HG03558 (cell line): ENCODE results near the gene STK17B.
"Not testable (repeated sequence)": the region's sequence is repeated elsewhere in the genome, so short reads cannot be mapped to it uniquely, and the experiment has no call there.

Experiments
- ATAC-seq: cut with Tn5 transposase; IDR thresholded peaks from one replicate; pipeline ENCODE4 v1.9.1; 2021; ENCODE audit warnings: moderate number of reproducible peaks; ENCODE audit not compliant: unreplicated experiment; ENCODE audit errors: extremely low read depth

STK17B gene

GRCh38 chr2:196125596-196125995 is 45.8 kb downstream of the STK17B start:
- no peak for ATAC-seq

DNA sequence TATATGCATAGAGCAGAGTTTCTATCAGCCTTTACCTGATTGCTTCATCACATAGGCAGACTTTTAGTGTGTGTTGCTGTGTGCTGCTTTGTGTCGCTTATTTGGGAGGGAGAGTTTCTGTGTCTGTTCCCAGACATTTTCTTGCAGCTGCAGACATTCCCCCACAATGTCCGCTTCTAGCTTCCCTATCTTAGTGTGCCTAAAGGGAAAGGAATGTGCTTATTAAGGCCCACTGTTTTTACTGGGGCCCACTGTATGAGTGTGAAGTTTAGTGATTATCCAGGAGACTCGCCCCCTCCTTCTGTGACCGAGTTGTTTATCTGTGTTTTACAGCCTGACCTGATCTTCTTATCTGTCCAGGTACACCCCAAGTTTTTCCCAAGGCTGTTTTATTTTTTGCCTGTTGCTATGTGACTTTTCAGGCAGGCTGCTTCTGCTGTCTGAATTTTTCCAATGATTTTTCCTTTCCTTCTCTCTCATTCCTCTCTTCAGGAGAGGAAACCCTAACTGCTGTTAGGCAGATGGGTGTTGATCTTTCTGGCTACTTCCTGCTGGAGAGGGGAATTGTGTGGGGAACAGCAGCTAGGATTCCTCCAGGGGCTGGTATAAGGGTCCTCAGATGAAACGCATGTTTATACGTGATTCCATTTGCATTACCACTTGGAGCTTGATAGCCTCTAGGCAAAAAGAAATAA is 47.6 kb downstream of the STK17B start:
- no peak for ATAC-seq

GRCh38 chr2:196119926-196120325 is 51.5 kb downstream of the STK17B start:
- ATAC-seq, result no peak

DNA sequence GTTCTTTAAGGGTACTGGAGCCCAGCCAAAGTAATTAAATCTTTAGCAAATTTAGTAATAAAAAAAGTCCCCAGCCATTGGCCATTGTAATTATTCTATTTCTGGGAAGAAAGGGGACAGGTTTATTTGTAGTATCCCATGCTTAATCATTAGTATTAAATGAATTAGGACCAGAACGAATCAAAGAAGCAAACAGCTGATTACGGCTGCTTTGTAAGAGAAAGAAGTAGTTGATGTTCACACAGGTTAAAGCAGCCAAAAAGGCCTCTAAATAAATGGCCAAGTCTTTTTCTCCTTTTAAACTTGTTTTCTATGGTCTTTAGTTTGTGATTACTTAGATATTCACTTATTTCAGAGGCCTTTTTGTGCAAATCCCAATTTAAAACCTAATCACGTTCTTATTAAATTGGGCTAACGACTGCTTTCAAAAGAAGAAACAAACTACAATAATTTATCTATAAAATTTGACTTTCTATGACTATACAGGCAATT is 54.1 kb downstream of the STK17B start:
- no peak for ATAC-seq

GRCh38 chr2:196113061-196113974 is 58.1 kb downstream of the STK17B start:
- ATAC-seq, result no peak

DNA sequence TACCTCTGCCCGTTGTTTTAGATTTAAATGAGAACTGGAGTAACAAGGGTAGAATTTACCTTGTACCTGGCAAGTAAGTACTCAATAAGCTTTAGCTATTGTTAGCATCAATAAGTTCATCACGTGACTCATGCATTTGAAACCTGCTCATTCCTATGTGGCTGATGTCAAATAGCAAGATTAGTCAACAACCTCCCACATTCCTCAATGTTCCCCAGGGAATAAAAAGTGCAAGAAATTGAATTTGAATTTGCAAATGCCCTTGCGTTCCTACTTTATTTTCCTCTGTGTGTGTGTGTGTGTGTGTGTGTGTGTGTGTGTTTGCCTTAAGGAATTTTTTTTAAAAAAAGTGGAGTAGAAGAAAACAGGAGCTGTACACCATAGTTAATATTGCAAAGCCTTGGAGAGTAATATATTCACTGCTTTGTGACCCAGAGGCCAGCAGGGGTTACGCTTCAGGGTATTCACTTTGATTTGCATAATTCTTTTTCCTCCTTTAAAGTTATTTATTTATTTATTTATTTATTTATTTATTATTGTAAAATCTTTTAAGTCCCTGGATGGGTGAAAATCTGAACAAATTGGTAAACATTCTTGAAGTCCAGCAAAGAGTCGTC is 58.9 kb downstream of the STK17B start:
- no peak for ATAC-seq

GRCh38 chr2:196108604-196109003 is 62.8 kb downstream of the STK17B start:
- no peak for ATAC-seq

DNA sequence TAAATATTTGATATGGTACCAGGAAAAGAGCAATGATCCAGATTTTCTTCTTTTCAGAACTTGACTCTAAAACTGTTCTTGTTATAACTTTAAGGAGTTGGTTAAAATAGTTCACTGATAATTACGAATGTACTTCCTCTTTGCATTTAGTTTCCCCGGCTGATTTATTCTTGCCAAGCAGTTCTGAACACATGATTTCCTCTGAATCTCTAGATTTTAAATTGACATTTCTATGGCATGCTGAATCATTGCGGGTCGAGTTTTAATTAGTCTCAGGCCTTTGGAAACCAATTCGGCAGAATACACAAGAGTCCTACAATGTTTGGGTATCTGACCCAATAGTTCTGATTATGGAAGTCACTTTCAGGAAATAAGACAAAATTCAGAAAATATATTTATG is 65.4 kb downstream of the STK17B start:
- ATAC-seq, result no peak

GRCh38 chr2:196104066-196104465 is 67.3 kb downstream of the STK17B start:
- no peak for ATAC-seq

- no peak for ATAC-seq
Measured at GRCh38 chr2:196103626-196104025, 67.8 kb downstream of the STK17B start.

DNA sequence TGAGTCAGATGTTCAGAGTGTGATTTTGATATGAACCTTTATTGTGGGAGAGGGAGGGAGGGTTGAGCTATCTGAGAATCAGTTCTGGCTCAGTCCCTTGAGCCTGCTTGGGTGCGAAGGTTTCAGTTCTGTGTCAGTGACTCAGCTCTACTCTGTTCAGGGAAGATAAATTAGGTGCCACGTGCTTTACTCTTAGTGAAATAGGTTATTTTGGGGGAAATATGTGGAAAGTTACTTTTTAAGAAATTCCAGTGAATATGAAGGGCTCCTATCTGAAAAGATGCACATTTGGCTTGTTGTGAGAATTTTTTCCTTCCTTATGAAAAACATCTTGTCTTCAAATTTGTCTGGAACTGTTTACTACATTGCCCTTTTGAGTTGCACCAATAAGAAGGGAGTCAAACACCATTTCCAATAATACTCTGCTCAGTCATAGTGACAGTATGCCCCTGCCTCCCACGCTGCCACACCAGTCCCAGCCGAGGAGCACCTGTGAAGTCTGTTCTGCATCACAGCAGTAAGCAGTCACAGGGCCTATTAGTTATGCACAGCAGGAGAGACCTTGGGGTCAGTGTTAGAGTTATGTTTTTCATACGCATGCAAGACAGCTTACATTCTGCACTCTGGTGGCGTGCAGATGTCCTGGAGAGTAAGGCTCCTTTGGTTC is 69.9 kb downstream of the STK17B start:
- peak; percentile 93 for ATAC-seq

GRCh38 chr2:196099916-196100315 is 71.5 kb downstream of the STK17B start:
- no peak for ATAC-seq

- ATAC-seq, result no peak
Measured at GRCh38 chr2:196097864-196098660, 73.3 kb downstream of the STK17B start.

DNA sequence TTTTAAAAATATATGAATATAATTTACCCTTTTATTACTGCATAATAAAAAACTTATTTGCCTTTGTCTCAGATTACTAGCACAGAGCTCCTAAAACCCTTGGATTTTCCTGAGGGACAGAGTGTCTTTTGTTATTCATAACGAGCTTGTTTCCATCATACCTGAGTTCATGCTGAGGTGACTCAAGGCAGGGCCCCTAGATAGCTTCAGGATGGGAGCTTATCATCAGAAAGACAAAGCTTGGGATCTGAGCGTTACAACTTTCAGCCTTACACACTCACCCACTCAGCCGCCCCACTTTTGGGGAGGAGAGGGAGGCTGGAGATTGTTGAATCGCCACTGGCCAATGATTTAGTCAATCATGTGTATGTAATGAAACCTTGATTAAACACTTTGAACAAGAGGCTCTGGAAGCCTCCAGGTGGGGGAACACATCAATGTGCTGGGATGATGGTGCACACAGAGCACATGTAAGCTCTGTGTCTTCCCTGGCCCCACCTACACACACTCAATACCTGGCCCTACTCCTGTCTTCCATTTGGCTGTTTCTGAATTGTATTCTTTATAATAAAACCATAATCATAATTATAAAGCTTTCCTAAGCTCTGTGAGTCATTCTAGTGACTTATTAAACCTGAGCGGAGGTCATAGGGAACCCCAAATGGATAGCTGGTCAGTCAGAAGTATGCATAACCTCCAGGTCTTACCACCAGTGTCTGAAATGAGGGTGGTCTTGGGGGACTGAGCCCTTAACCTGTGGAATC is 74.2 kb downstream of the STK17B start:
- no peak for ATAC-seq

- ATAC-seq, result no peak
Measured at GRCh38 chr2:196096264-196096663, 75.1 kb downstream of the STK17B start.

DNA sequence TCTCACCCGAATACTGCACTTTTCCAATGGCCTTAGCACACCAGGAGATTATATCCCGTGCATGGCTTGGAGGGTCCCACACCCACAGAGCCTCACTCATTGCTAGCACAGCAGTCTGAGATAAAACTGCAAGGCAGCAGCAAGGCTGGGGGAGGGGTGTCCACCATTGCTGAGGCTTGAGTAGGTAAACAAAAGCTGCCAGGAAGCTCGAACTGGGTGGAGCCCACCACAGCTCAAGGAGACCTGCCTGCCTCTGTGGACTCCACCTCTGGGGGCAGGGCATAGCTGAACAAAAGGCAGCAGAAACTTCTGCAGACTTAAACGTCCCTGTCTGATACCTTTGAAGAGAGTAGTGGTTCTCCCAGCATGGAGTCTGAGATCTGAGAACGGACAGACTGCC is 81.9 kb downstream of the STK17B start:
- ATAC-seq, result not testable (repeated sequence)

DNA sequence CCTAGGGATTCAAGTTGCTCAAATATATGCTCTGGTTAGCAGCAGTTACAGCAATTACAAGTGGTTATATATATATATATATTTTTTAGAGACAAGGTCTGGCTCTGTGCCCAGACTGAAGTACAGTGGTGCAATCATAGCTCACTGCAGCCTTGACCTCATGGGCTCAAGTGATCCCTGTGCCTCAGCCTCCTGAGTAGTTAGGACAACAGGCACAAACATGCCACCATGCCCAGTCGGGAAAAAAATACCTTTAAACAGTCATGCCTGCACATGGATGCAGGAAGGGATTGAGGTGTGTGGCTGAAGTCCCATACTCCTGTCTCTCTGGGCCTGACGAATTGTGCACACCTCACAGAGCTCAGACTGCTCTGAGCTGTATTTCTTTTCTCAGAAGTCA is 83.2 kb downstream of the STK17B start:
- ATAC-seq, result no peak

GRCh38 chr2:196086517-196087368 is 84.6 kb downstream of the STK17B start:
- ATAC-seq, result no peak
